ENCODE results near the gene FURIN.
"Not testable (repeated sequence)": the region's sequence is repeated elsewhere in the genome, so short reads cannot be mapped to it uniquely, and the experiment has no call there.

Gene FURIN

GRCh38 chr15:90845201-90845949 lies 23.0 kb upstream of the FURIN start:
- no CpG with 5 or more reads among the region's 9 CpGs for WGBS (ENCODE audit: extremely low coverage, insufficient coverage, low lambda C conversion rate)
- Histone ChIP-seq H4K8ac (ENCODE audit: low read depth, low read length) (no peak overlapping the region), H3K23ac (ENCODE audit: low read length) (no peak overlapping the region), H3K4me1 (ENCODE audit: control insufficient read depth, low read depth, low read length) (no peaks in the 10 kb centered on the region), H3K36me3 (ENCODE audit: control insufficient read depth, insufficient read depth, low read length) (no peaks in the 10 kb centered on the region), H3K9ac (ENCODE audit: low read length) (no peak overlapping the region), H2BK5ac (ENCODE audit: low read length) (no peak overlapping the region), H3K56ac (ENCODE audit: low read length) (no peak overlapping the region), H3K79me2 (ENCODE audit: control insufficient read depth, insufficient read depth, low read length) (no peaks in the 10 kb centered on the region), H2AK5ac (ENCODE audit: low read length) (no peak overlapping the region), H3K4me2 (ENCODE audit: low read length) (no peak overlapping the region), H2BK15ac (replicated peaks; ENCODE audit: low read depth) (no peak overlapping the region), H3K4me3 (ENCODE audit: low read length) (no peak overlapping the region), H3K4ac (ENCODE audit: low read depth, low read length) (no peak overlapping the region), H3K27ac (ENCODE audit: low read depth, low read length) (no peak overlapping the region), H2BK120ac (ENCODE audit: low read depth, low read length) (no peak overlapping the region), H4K5ac (ENCODE audit: low read length) (no peak overlapping the region), H3K18ac (ENCODE audit: low read length) (no peak overlapping the region), H3K27me3 (ENCODE audit: insufficient read depth, low read length, poor library complexity) (no peaks in the 10 kb centered on the region), H3K79me1 (ENCODE audit: low read length) (no peaks in the 10 kb centered on the region)
- DNase-seq: no peak

- H3K27ac ChIP-seq (ENCODE audit: low read depth, low read length); H3K4ac ChIP-seq (ENCODE audit: low read depth, low read length); H3K79me1 ChIP-seq (ENCODE audit: low read length); H3K4me3 ChIP-seq (ENCODE audit: low read length); H3K4me2 ChIP-seq (ENCODE audit: low read length); H2BK5ac ChIP-seq (ENCODE audit: low read length); H3K79me2 ChIP-seq (ENCODE audit: control insufficient read depth, insufficient read depth, low read length); DNase-seq; H2BK120ac ChIP-seq (ENCODE audit: low read depth, low read length); H3K9ac ChIP-seq (ENCODE audit: low read length); H3K4me1 ChIP-seq (ENCODE audit: control insufficient read depth, low read depth, low read length); H3K27me3 ChIP-seq (ENCODE audit: insufficient read depth, low read length, poor library complexity); H3K18ac ChIP-seq (ENCODE audit: low read length); H3K56ac ChIP-seq (ENCODE audit: low read length); H2BK15ac ChIP-seq (replicated peaks; ENCODE audit: low read depth); H3K23ac ChIP-seq (ENCODE audit: low read length); H4K5ac ChIP-seq (ENCODE audit: low read length); H3K36me3 ChIP-seq (ENCODE audit: control insufficient read depth, insufficient read depth, low read length); H2AK5ac ChIP-seq (ENCODE audit: low read length); H4K8ac ChIP-seq (ENCODE audit: low read depth, low read length): not testable (repeated sequence)
- WGBS (ENCODE audit: extremely low coverage, insufficient coverage, low lambda C conversion rate): no CpG with 5 or more reads among the region's 1 CpG
Observed at GRCh38 chr15:90849424-90849823, 19.0 kb upstream of the FURIN start.

- no peak overlapping the region for H3K23ac ChIP-seq (ENCODE audit: low read length)
- no peak overlapping the region for H4K8ac ChIP-seq (ENCODE audit: low read depth, low read length)
- H2BK120ac ChIP-seq (ENCODE audit: low read depth, low read length): no peak overlapping the region
- no peak overlapping the region for H3K4me2 ChIP-seq (ENCODE audit: low read length)
- no peak overlapping the region for H3K56ac ChIP-seq (ENCODE audit: low read length)
- no peaks in the 10 kb centered on the region for H3K79me1 ChIP-seq (ENCODE audit: low read length)
- no peak overlapping the region for H2AK5ac ChIP-seq (ENCODE audit: low read length)
- no peak overlapping the region for H4K5ac ChIP-seq (ENCODE audit: low read length)
- H2BK5ac ChIP-seq (ENCODE audit: low read length): no peak overlapping the region
- no peaks in the 10 kb centered on the region for H3K27me3 ChIP-seq (ENCODE audit: insufficient read depth, low read length, poor library complexity)
- no peak overlapping the region for H3K9ac ChIP-seq (ENCODE audit: low read length)
- no peak overlapping the region for H3K27ac ChIP-seq (ENCODE audit: low read depth, low read length)
- WGBS (ENCODE audit: extremely low coverage, insufficient coverage, low lambda C conversion rate): no CpG with 5 or more reads among the region's 6 CpGs
- no peak overlapping the region for H3K18ac ChIP-seq (ENCODE audit: low read length)
- H3K79me2 ChIP-seq (ENCODE audit: control insufficient read depth, insufficient read depth, low read length): no peaks in the 10 kb centered on the region
- H3K36me3 ChIP-seq (ENCODE audit: control insufficient read depth, insufficient read depth, low read length): no peaks in the 10 kb centered on the region
- H3K4me1 ChIP-seq (ENCODE audit: control insufficient read depth, low read depth, low read length): no peaks in the 10 kb centered on the region
- DNase-seq: no peak
- no peak overlapping the region for H3K4me3 ChIP-seq (ENCODE audit: low read length)
- no peak overlapping the region for H3K4ac ChIP-seq (ENCODE audit: low read depth, low read length)
- H2BK15ac ChIP-seq (replicated peaks; ENCODE audit: low read depth): no peak overlapping the region
Observed at GRCh38 chr15:90851114-90851513, 17.3 kb upstream of the FURIN start.

GRCh38 chr15:90851940-90852339 lies 16.4 kb upstream of the FURIN start:
- Histone ChIP-seq H3K79me1 (ENCODE audit: low read length) (no peaks in the 10 kb centered on the region), H3K36me3 (ENCODE audit: control insufficient read depth, insufficient read depth, low read length) (no peaks in the 10 kb centered on the region), H3K27me3 (ENCODE audit: insufficient read depth, low read length, poor library complexity) (no peaks in the 10 kb centered on the region), H2BK120ac (ENCODE audit: low read depth, low read length) (no peak overlapping the region), H3K4me2 (ENCODE audit: low read length) (no peak overlapping the region), H3K23ac (ENCODE audit: low read length) (no peak overlapping the region), H3K18ac (ENCODE audit: low read length) (no peak overlapping the region), H3K79me2 (ENCODE audit: control insufficient read depth, insufficient read depth, low read length) (no peaks in the 10 kb centered on the region), H3K9ac (ENCODE audit: low read length) (no peak overlapping the region), H3K27ac (ENCODE audit: low read depth, low read length) (no peak overlapping the region), H3K4me3 (ENCODE audit: low read length) (no peak overlapping the region), H2BK5ac (ENCODE audit: low read length) (no peak overlapping the region), H3K4ac (ENCODE audit: low read depth, low read length) (no peak overlapping the region), H4K8ac (ENCODE audit: low read depth, low read length) (no peak overlapping the region), H2AK5ac (ENCODE audit: low read length) (no peak overlapping the region), H2BK15ac (replicated peaks; ENCODE audit: low read depth) (no peak overlapping the region), H3K4me1 (ENCODE audit: control insufficient read depth, low read depth, low read length) (no peaks in the 10 kb centered on the region), H3K56ac (ENCODE audit: low read length) (no peak overlapping the region), H4K5ac (ENCODE audit: low read length) (no peak overlapping the region)
- no peak for DNase-seq
- WGBS (ENCODE audit: extremely low coverage, insufficient coverage, low lambda C conversion rate): no CpG with 5 or more reads among the region's 5 CpGs

- H3K4me2 ChIP-seq (ENCODE audit: low read length): no peak overlapping the region
- no peak overlapping the region for H2BK120ac ChIP-seq (ENCODE audit: low read depth, low read length)
- H3K18ac ChIP-seq (ENCODE audit: low read length): no peak overlapping the region
- H4K5ac ChIP-seq (ENCODE audit: low read length): no peak overlapping the region
- no peak overlapping the region for H3K9ac ChIP-seq (ENCODE audit: low read length)
- no peak overlapping the region for H3K56ac ChIP-seq (ENCODE audit: low read length)
- H3K4me3 ChIP-seq (ENCODE audit: low read length): no peak overlapping the region
- H3K4me1 ChIP-seq (ENCODE audit: control insufficient read depth, low read depth, low read length): peaks cover 3% of the 10 kb centered on the region
- DNase-seq: no peak
- H2AK5ac ChIP-seq (ENCODE audit: low read length): no peak overlapping the region
- H3K79me1 ChIP-seq (ENCODE audit: low read length): no peaks in the 10 kb centered on the region
- H3K4ac ChIP-seq (ENCODE audit: low read depth, low read length): no peak overlapping the region
- no peak overlapping the region for H3K27ac ChIP-seq (ENCODE audit: low read depth, low read length)
- H3K36me3 ChIP-seq (ENCODE audit: control insufficient read depth, insufficient read depth, low read length): no peaks in the 10 kb centered on the region
- no CpG with 5 or more reads among the region's 9 CpGs for WGBS (ENCODE audit: extremely low coverage, insufficient coverage, low lambda C conversion rate)
- no peaks in the 10 kb centered on the region for H3K79me2 ChIP-seq (ENCODE audit: control insufficient read depth, insufficient read depth, low read length)
- no peak overlapping the region for H3K23ac ChIP-seq (ENCODE audit: low read length)
- H2BK15ac ChIP-seq (replicated peaks; ENCODE audit: low read depth): no peak overlapping the region
- no peak overlapping the region for H4K8ac ChIP-seq (ENCODE audit: low read depth, low read length)
- no peaks in the 10 kb centered on the region for H3K27me3 ChIP-seq (ENCODE audit: insufficient read depth, low read length, poor library complexity)
- H2BK5ac ChIP-seq (ENCODE audit: low read length): no peak overlapping the region
Observed at GRCh38 chr15:90855139-90855538, 13.2 kb upstream of the FURIN start.

GRCh38 chr15:90857337-90857736 lies 11.1 kb upstream of the FURIN start:
- Histone ChIP-seq H4K8ac (ENCODE audit: low read depth, low read length) (no peak overlapping the region), H3K27ac (ENCODE audit: low read depth, low read length) (no peak overlapping the region), H3K36me3 (ENCODE audit: control insufficient read depth, insufficient read depth, low read length) (no peaks in the 10 kb centered on the region), H4K5ac (ENCODE audit: low read length) (no peak overlapping the region), H2AK5ac (ENCODE audit: low read length) (no peak overlapping the region), H2BK120ac (ENCODE audit: low read depth, low read length) (no peak overlapping the region), H3K9ac (ENCODE audit: low read length) (no peak overlapping the region), H3K27me3 (ENCODE audit: insufficient read depth, low read length, poor library complexity) (no peaks in the 10 kb centered on the region), H2BK5ac (ENCODE audit: low read length) (no peak overlapping the region), H3K4me2 (ENCODE audit: low read length) (no peak overlapping the region), H3K79me1 (ENCODE audit: low read length) (no peaks in the 10 kb centered on the region), H3K23ac (ENCODE audit: low read length) (no peak overlapping the region), H3K18ac (ENCODE audit: low read length) (no peak overlapping the region), H2BK15ac (replicated peaks; ENCODE audit: low read depth) (no peak overlapping the region), H3K56ac (ENCODE audit: low read length) (no peak overlapping the region), H3K4ac (ENCODE audit: low read depth, low read length) (no peak overlapping the region), H3K79me2 (ENCODE audit: control insufficient read depth, insufficient read depth, low read length) (no peaks in the 10 kb centered on the region), H3K4me3 (ENCODE audit: low read length) (no peak overlapping the region), H3K4me1 (ENCODE audit: control insufficient read depth, low read depth, low read length) (peaks cover 3% of the 10 kb centered on the region)
- DNase-seq: no peak
- no CpG with 5 or more reads among the region's 8 CpGs for WGBS (ENCODE audit: extremely low coverage, insufficient coverage, low lambda C conversion rate)

Data from mesendoderm (in vitro differentiated cells).